Measurements from ENCODE around the gene C16orf96.

DNA sequence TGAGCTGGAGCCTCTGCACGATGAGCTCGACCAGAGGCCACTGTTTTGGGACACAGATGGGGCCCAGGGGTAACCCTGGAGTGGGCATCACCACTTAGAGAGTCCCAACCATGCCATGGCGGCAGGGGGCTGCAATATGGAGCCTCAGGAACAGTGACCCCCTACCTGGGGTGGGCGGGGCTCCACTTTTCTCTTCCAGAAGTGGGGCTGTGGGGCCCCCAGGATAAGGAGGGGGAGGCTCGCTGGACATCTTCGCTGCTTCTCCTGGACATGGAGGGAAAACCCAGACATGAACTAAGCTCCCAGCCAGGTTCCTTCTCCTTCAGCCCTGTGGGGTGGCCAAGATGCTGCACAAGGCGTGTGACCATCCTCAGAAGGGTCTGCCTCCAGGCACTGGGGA, 42.3 kb upstream of the C16orf96 start:
- TF ChIP-seq, protein P1, sequence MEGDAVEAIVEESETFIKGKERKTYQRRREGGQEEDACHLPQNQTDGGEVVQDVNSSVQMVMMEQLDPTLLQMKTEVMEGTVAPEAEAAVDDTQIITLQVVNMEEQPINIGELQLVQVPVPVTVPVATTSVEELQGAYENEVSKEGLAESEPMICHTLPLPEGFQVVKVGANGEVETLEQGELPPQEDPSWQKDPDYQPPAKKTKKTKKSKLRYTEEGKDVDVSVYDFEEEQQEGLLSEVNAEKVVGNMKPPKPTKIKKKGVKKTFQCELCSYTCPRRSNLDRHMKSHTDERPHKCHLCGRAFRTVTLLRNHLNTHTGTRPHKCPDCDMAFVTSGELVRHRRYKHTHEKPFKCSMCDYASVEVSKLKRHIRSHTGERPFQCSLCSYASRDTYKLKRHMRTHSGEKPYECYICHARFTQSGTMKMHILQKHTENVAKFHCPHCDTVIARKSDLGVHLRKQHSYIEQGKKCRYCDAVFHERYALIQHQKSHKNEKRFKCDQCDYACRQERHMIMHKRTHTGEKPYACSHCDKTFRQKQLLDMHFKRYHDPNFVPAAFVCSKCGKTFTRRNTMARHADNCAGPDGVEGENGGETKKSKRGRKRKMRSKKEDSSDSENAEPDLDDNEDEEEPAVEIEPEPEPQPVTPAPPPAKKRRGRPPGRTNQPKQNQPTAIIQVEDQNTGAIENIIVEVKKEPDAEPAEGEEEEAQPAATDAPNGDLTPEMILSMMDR (IDR thresholded peaks at IDR 0.05; ENCODE audit: low read depth, low read length, missing input control) = no peak
- no peak for TF ChIP-seq TAF1 (conservative IDR thresholded peaks at IDR 0.05)
- no peak for TF ChIP-seq RAD21 (IDR thresholded peaks at IDR 0.05)

All from liver (tissue), 3 donors.